Measurements from ENCODE around the gene VIPR1.

The VIPR1 gene

GRCh38 chr3:42501681-42502428 lies 588 bp upstream of the VIPR1 start:
- Histone ChIP-seq H3K9me3 (ENCODE audit: insufficient read depth, low read length) (no peaks in the 10 kb centered on the region), H3K79me2 (ENCODE audit: low read length) (no peaks in the 10 kb centered on the region), H3K36me3 (replicated peaks; ENCODE audit: low read depth, low read length) (no peaks in the 10 kb centered on the region), H3K9ac (ENCODE audit: low read length) (no peak overlapping the region), H2AFZ (ENCODE audit: low read depth, low read length) (no peak overlapping the region), H3K4me3 (ENCODE audit: low read length) (no peak overlapping the region), H3K4me1 (ENCODE audit: low read length) (no peaks in the 10 kb centered on the region), H3K4me2 (ENCODE audit: low read length) (no peak overlapping the region), H3K27me3 (ENCODE audit: low read depth, low read length) (peaks cover 14% of the 10 kb centered on the region), H3K27ac (ENCODE audit: low read length) (no peak overlapping the region), H4K20me1 (ENCODE audit: insufficient read depth, low read length) (no peaks in the 10 kb centered on the region)
- no peak for TF ChIP-seq CTCF (IDR thresholded peaks at IDR 0.05; ENCODE audit: low read depth, low read length)

- H2AFZ ChIP-seq (ENCODE audit: low read depth, low read length), result no peak overlapping the region
- no peak overlapping the region for H3K27ac ChIP-seq (ENCODE audit: low read length)
- no peaks in the 10 kb centered on the region for H3K36me3 ChIP-seq (replicated peaks; ENCODE audit: low read depth, low read length)
- no peak overlapping the region for H3K4me2 ChIP-seq (ENCODE audit: low read length)
- H3K27me3 ChIP-seq (ENCODE audit: low read depth, low read length), result peaks cover 3% of the 10 kb centered on the region
- no peaks in the 10 kb centered on the region for H3K79me2 ChIP-seq (ENCODE audit: low read length)
- no peaks in the 10 kb centered on the region for H4K20me1 ChIP-seq (ENCODE audit: insufficient read depth, low read length)
- no peaks in the 10 kb centered on the region for H3K9me3 ChIP-seq (ENCODE audit: insufficient read depth, low read length)
- TF ChIP-seq EZH2phosphoT487 (IDR thresholded peaks at IDR 0.05; ENCODE audit: low read depth) (no peak), CTCF (IDR thresholded peaks at IDR 0.05; ENCODE audit: low read depth, low read length) (no peak)
- H3K4me3 ChIP-seq (ENCODE audit: low read length), result no peak overlapping the region
- no peak overlapping the region for H3K9ac ChIP-seq (ENCODE audit: low read length)
- no peaks in the 10 kb centered on the region for H3K4me1 ChIP-seq (ENCODE audit: low read length)
These were observed 945 bp downstream of the VIPR1 start for GRCh38 chr3:42503251-42503924.

GRCh38 chr3:42503957-42504333 lies 1.5 kb downstream of the VIPR1 start:
- Histone ChIP-seq H2AFZ (ENCODE audit: low read depth, low read length) (no peak overlapping the region), H3K27me3 (ENCODE audit: low read depth, low read length) (peaks cover 6% of the 10 kb centered on the region; the same call in 1 of the 2 replicates), H3K9me3 (ENCODE audit: insufficient read depth, low read length) (no peaks in the 10 kb centered on the region), H3K36me3 (replicated peaks; ENCODE audit: low read depth, low read length) (no peaks in the 10 kb centered on the region), H3K4me1 (ENCODE audit: low read length) (no peaks in the 10 kb centered on the region), H3K4me2 (ENCODE audit: low read length) (no peak overlapping the region), H3K9ac (ENCODE audit: low read length) (no peak overlapping the region), H3K4me3 (ENCODE audit: low read length) (no peak overlapping the region), H3K27ac (ENCODE audit: low read length) (no peak overlapping the region), H4K20me1 (ENCODE audit: insufficient read depth, low read length) (no peaks in the 10 kb centered on the region), H3K79me2 (ENCODE audit: low read length) (no peaks in the 10 kb centered on the region)
- no peak for TF ChIP-seq CTCF (IDR thresholded peaks at IDR 0.05; ENCODE audit: low read depth, low read length)
- TF ChIP-seq EZH2phosphoT487 (IDR thresholded peaks at IDR 0.05; ENCODE audit: low read depth), result no peak

GRCh38 chr3:42504334-42505127 lies 2.1 kb downstream of the VIPR1 start:
- H2AFZ ChIP-seq (ENCODE audit: low read depth, low read length), result no peak overlapping the region
- no peak overlapping the region for H3K9ac ChIP-seq (ENCODE audit: low read length)
- no peaks in the 10 kb centered on the region for H3K4me1 ChIP-seq (ENCODE audit: low read length)

More at GRCh38 chr3:42504334-42505127, 2.1 kb downstream of the VIPR1 start:
- TF ChIP-seq CTCF (IDR thresholded peaks at IDR 0.05; ENCODE audit: low read depth, low read length), result no peak
- TF ChIP-seq EZH2phosphoT487 (IDR thresholded peaks at IDR 0.05; ENCODE audit: low read depth), result no peak
- H3K4me3 ChIP-seq (ENCODE audit: low read length), result no peak overlapping the region
- no peaks in the 10 kb centered on the region for H3K9me3 ChIP-seq (ENCODE audit: insufficient read depth, low read length)
- H3K27ac ChIP-seq (ENCODE audit: low read length), result no peak overlapping the region
- H3K4me2 ChIP-seq (ENCODE audit: low read length), result no peak overlapping the region
- H3K27me3 ChIP-seq (ENCODE audit: low read depth, low read length), result peaks cover 11% of the 10 kb centered on the region
- no peaks in the 10 kb centered on the region for H3K79me2 ChIP-seq (ENCODE audit: low read length)
- no peaks in the 10 kb centered on the region for H3K36me3 ChIP-seq (replicated peaks; ENCODE audit: low read depth, low read length)
- H4K20me1 ChIP-seq (ENCODE audit: insufficient read depth, low read length), result no peaks in the 10 kb centered on the region
